GM19452 (cell line): ENCODE measurements around the gene CCSER1.

ENCODE experiments used
- ATAC-seq: cut with Tn5 transposase; IDR thresholded peaks from one replicate; pipeline ENCODE4 v1.9.1; 2021; ENCODE audit not compliant: unreplicated experiment

CCSER1 gene

GRCh38 chr4:90540536-90540935 lies 413.3 kb downstream of the CCSER1 start:
- no peak for ATAC-seq

- ATAC-seq = no peak
These were observed 415.0 kb downstream of the CCSER1 start for GRCh38 chr4:90542216-90542615.

GRCh38 chr4:90543419-90544170 lies 416.4 kb downstream of the CCSER1 start:
- no peak for ATAC-seq

GRCh38 chr4:90544532-90545045 lies 417.4 kb downstream of the CCSER1 start:
- ATAC-seq = no peak

- ATAC-seq = no peak
These were observed 418.2 kb downstream of the CCSER1 start for GRCh38 chr4:90545380-90545779.

- ATAC-seq = no peak
These were observed 418.9 kb downstream of the CCSER1 start for GRCh38 chr4:90546114-90546513.

- ATAC-seq = no peak
These were observed 443.4 kb downstream of the CCSER1 start for GRCh38 chr4:90570615-90571014.

GRCh38 chr4:90572996-90573395 lies 445.8 kb downstream of the CCSER1 start:
- no peak for ATAC-seq

- ATAC-seq = no peak
These were observed 448.2 kb downstream of the CCSER1 start for GRCh38 chr4:90575371-90575770.

- no peak for ATAC-seq
These were observed 453.1 kb downstream of the CCSER1 start for GRCh38 chr4:90580326-90580725.

- no peak for ATAC-seq
These were observed 454.9 kb downstream of the CCSER1 start for GRCh38 chr4:90582087-90582486.

- ATAC-seq = no peak
These were observed 456.9 kb downstream of the CCSER1 start for GRCh38 chr4:90584051-90584450.

GRCh38 chr4:90585961-90586360 lies 458.8 kb downstream of the CCSER1 start:
- ATAC-seq = no peak

- ATAC-seq = no peak
These were observed 459.6 kb downstream of the CCSER1 start for GRCh38 chr4:90586799-90587198.

GRCh38 chr4:90597927-90598326 lies 470.7 kb downstream of the CCSER1 start:
- no peak for ATAC-seq

- no peak for ATAC-seq
These were observed 471.5 kb downstream of the CCSER1 start for GRCh38 chr4:90598741-90599140.

GRCh38 chr4:90602726-90603125 lies 475.5 kb downstream of the CCSER1 start:
- no peak for ATAC-seq

GRCh38 chr4:90603540-90603939 lies 476.3 kb downstream of the CCSER1 start:
- ATAC-seq = no peak

- ATAC-seq = no peak
These were observed 479.6 kb downstream of the CCSER1 start for GRCh38 chr4:90606781-90607180.

- no peak for ATAC-seq
These were observed 487.2 kb downstream of the CCSER1 start for GRCh38 chr4:90614371-90614770.

- ATAC-seq = no peak
These were observed 493.9 kb downstream of the CCSER1 start for GRCh38 chr4:90621080-90621479.

- ATAC-seq = no peak
These were observed 497.6 kb downstream of the CCSER1 start for GRCh38 chr4:90624781-90625180.
